HG03095 (cell line): Measurements from ENCODE around the gene C3.
"Not testable (repeated sequence)": the region's sequence is repeated elsewhere in the genome, so short reads cannot be mapped to it uniquely, and the experiment has no call there.

Experiments
- ATAC-seq: cut with Tn5 transposase; IDR thresholded peaks from one replicate; pipeline ENCODE4 v1.9.1; 2021; ENCODE audit warnings: moderate library complexity; ENCODE audit not compliant: unreplicated experiment

The C3 gene

DNA sequence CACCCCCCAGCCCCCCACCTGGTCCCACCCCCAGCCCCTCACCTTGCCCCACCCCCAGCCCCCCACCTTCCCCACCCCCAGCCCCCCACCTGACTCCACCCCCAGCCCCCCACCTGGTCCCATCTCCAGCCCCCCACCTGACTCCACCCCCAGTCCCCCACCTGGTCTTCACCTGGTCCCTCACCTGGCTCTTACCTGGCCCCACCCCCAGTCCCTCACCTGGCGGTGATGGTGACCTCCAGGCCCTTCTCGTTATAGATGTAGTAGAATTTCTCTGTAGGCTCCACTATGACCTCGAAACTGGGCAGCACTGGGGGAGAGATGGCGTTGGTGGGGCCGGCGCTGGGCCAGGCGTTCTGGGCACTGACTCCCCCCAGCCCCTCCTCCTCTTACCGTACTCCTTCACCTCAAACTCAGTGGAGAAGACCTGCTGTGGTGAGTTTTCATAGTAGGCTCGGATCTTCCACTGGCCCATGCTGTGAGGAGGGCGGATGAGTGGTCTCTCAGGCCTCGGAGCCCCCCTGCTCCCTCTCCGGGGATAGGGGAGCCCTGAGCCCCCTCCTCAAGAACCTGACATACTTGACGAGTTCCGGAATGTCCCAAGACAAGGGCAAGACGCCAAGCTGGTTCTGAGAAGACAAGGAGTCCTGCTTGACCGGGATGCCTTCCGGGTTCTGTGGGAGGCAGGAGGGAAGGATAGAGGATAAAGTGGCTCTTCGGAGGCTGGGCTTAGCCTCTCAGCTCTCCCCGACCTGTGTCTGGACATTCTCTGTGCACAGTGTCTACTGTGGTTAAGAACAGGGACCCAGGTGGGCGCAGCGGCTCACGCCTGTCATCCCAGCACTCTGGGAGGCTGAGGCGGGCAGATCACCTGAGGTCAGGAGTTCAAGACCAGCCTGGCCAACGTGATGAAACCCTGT is 6.4 kb downstream of the C3 start:
- no peak for ATAC-seq

GRCh38 chr19:6712692-6713670 is 7.5 kb downstream of the C3 start:
- ATAC-seq = no peak

GRCh38 chr19:6712231-6712630 is 8.2 kb downstream of the C3 start:
- ATAC-seq = no peak

DNA sequence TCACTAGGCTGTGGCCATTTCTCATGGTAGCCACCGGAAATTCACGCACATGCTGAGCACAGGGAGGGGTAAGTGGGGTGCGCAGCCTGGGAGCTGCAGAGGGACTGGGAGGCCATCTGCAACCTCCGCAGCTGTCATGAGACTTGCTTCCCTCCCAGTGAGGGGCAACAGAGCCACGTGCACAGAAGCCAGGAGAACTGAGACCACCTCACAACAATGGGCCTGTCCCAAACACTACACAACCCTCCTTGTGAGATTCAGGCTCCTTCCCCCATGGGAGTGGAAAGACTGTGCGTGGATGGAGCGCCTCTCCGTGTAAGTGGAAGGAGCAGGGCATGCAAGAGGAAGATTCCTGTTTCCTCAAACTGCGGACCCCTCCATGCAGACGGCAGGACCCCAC is 8.8 kb downstream of the C3 start:
- no peak for ATAC-seq

- ATAC-seq = no peak
Measured at GRCh38 chr19:6711078-6711361, 9.4 kb downstream of the C3 start.

DNA sequence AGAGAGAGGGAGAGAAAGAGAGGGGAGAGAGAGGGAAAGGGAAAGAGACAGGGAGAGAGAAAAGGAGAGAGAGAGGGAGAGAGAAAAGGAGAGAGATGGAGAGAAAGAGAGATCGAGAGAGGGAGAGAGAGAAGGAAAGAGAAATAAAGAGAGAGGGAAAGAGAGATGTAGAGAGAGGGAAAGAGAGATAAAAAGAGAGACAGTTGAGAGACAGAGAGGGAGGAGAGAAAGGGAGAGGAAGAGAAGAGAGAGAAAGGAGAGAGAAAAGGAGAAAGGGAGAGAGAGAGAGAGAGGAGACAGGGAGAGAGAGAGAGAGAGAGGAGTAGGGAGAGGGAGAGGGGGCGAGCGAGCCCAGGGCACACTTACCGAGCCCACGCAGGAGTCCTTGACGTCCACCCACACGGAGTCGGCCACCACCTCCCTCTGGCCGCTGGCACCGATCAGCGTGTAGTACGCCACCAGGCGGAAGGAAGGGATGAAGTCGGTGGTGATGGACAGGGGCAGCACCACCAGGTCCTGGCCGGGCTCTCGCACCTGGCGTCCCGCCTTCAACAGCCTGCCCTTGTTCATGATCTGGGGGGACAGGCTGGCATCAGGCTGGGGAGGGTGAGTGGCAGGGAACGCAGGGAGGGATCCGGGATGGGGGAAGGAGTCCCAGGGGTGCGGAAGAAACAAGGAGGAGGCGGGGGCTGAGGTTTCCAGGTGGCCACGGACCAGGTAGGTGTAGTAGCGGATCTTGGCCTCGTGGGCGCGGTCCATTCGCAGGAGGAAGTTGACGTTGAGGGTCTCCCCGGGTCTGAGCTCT is 10.0 kb downstream of the C3 start:
- no peak for ATAC-seq

DNA sequence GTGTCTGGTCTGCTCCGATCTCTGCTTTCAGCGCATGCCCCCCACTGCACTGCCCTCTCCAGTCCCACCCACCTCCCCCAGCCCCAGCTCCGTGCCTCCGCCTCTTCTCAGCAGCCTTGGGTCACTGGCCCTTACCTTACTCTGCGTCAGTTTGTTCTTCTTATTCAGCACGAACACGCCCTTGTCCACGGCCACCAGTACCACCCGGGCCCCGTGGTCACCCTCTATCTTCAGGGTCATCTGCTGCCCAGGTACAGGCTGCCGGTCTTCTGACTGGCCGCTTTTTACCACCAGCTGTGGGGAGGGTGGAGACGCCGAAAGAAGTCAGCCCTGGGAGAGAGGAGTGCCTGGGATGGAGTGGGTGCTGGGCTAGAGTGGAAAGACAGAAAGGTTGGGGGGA is 10.9 kb downstream of the C3 start:
- ATAC-seq = no peak

GRCh38 chr19:6708913-6709312 is 11.5 kb downstream of the C3 start:
- not testable (repeated sequence) for ATAC-seq

DNA sequence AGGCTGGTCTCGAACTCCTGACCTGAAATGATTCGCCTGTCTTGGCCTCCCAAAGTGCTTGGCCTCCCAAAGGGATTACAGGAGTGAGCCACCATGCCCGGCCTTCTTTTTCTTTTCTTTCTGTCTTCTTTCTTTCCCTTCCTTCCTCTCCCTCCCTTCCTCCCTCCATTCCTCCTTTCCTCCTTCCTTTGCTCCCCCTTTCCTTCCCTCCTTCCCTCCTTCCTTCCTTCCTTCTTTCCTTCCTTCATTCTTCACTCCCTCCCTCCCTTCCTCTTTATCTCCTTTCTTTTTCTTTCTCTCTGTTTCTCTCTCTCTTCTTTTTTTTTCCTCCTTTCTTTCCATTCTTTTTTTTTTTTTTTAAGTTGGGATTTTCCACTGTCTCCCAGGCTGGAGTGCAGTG is 12.1 kb downstream of the C3 start:
- ATAC-seq = no peak

DNA sequence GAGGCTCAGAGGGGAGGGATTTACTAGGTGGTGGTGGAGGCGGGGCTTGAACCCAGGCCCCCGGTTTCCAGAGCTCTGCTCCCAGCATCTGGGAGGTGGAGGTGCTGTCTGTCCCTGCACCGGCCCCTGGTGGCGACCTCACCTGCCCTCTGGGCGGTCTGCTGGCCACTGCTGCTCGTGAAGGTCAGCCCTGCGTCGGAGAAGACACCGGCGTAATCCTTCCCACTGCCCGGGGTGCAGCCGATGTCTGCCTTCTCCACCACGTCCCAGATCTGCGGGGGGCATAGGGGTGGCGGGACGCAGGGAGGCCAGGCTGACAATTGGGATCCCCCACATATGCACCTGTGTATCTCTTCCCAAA is 12.8 kb downstream of the C3 start:
- ATAC-seq = no peak

DNA sequence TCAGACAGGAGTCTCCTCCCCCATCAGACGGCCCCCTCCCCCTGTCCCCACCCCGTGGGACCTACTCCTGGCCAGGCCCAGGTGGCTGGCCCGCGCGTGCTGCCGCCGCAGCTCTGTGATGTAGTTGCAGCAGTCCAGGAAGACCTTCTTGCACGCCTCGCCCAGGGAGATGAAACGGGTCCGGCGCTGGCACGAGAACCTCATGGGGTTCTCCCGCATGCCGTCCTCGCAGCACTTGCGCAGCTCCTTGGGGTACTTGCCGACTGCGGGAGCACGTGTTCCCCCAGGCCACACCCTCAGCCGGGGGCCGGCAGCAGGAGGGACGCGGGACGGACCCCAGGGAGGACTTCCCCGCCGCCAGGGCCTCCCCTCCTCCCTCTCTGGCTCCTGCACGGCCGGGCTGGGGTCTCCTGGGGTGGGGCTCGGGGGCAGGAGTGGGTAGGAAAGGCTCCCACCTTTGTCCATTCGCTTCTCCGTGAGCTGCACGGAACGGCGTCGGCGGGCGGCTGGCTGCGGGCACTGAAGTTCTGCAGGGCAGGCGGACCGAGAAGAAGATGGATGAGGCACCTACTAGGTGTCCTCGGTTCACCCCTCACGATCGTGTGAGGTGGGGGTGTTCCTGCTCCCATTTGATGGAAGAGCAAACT is 13.3 kb downstream of the C3 start:
- ATAC-seq = no peak

DNA sequence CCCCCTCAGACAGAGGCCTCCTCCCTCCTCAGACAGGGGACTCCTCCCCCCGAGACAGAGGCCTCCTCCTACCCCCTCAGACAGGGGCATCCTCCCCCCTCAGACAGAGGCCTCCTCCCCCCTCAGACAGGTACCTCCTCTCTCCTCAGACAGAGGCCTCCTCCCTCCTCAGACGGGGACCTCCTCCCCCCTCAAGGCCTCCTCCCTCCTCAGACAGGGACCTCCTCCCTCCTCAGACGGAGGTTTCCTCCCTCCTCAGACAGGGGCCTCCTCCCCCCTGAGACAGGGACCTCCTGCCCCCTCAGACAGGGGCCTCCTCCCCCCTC is 13.9 kb downstream of the C3 start:
- ATAC-seq = no peak

DNA sequence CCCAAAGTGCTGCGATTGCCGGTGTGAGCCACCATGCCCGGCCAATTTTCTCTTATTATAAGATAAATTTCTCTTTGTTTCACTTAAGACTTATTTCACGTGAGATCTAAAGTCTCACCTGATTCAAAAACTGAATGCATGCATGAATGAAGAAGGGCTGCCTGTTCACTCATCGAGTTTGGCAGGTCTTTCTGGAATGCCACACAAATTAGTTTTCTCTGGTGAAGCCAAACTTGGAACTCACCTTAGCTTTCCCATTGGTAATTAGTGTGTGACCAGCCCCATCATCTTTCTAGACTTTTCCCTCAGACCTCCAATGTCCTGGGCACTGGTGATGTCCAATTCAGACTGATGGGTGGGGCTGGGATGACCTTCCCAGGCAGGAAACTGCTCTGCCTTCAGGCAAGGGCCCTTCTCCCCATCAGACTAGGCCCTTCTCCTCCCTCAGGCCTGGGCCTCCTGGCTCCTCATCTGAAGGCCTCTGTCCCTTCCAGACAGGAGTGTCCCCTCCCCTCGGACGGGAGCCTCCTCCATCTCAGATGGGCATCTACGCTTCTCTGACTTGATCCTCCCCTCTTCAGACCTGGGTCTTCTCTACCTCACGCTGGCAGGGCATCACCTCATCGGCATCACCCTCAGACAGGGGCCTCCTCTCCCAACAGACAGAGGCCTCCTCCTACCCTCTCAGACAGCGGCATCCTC is 14.4 kb downstream of the C3 start:
- ATAC-seq = no peak

DNA sequence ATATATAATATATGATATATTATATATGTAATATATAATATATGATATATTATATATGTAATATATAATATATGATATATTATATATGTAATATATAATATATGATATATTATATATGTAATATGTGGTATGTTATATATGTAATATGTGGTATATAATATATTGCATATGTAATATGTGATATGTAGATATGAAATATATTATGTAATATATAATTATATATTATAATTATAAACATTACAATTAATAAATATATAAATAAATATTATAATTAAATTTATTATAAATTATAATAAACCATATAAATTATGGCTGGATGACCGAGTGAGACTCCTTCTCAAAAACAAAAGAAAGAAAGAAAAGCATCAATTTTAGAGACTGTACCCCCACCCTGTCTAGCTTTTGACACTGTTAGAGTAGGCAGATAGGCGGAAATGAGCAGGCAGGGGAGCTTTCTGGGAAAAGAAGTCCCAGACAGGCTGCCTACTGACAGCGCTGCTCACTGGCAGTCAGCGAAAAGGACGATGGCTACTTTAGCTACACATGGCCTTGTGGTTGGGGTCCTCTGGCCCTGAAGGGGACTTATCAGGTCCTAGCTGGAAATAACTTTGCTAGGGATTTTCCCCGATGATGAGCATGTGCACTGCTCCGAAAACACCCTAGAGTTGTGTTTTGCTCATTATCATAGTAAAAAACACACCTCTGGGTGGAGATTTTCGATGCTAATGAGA is 19.7 kb downstream of the C3 start:
- no peak for ATAC-seq

GRCh38 chr19:6699935-6700334 is 20.5 kb downstream of the C3 start:
- ATAC-seq = no peak

DNA sequence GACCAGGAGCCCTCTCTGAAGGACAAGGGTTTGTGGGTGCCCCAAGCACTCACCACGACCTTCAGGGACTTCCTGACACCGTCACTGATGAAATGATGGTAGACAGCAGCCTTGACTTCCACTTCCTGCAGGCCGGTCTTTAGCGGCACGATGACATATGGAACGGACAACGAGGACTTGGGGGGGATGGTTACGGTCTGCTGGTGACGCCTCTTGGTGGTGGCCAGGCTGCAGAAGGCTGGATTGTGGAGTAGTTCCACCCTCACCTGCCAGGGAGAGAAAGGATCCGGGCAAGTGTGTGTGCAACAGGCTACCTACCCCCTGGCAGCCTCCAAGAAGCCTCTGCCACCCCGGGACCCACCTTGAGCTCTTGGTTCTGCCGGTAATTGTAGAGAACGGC is 23.2 kb downstream of the C3 start:
- no peak for ATAC-seq

GRCh38 chr19:6696239-6696820 is 24.1 kb downstream of the C3 start:
- no peak for ATAC-seq

DNA sequence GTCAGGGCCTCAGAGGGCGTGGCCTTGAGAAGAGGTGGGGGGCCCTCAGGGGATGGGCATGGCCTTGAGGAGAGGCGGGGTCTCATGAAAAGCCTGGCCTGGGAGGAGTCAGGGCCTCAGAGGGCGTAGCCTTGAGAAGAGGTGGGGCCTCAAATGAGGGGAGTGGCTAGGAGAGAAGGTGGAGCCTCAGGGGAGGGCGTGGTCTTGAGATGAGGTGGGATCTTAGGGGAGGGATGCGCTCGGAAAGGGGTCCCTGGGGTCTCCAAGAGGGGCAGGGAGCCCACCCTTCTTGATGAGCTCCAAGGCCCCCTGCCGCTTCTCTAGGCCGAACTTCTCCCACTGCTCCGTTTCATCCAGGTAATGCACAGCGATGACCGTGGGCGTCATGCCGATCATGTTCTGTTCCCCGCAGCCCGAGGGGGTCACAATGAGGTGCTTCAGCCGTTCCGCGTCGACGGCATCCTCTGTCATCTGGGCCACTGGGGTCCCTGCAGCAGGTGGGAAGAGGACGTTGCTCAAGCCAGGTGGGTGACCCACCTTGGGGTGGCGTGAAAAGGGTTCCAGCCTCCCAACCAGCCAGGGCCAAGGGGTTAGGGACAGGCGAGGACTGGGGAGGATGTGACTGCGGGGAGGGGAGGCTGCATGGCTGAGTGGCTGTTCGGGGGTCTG is 26.2 kb downstream of the C3 start:
- no peak for ATAC-seq

DNA sequence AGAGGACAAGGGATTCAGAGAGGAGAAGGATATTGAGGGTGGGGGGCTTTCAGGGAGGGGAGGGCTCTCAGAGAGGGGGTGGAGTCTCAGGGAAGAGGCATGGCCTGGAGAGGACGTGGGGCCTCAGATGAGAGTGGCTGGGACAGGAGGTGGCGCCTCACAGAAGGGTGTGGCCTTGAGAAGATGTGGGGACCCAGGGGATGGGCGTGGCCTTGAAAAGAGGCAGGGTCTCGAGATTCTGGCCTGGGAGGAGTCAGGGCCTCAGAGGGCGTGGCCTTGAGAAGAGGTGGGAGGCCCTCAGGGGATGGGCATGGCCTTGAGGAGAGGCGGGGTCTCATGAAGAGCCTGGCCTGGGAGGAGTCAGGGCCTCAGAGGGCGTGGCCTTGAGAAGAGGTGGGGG is 26.8 kb downstream of the C3 start:
- ATAC-seq = no peak
